Psoas muscle (tissue), 8 donors: ENCODE results near the gene OR51B2. TPM values are rescaled to one million over a fixed set of nuclear protein-coding genes. Genes with fewer than 3 reads are reported as not detected.
"Not testable (repeated sequence)": the region's sequence is repeated elsewhere in the genome, so short reads cannot be mapped to it uniquely, and the experiment has no call there.

ENCODE experiments used
- ATAC-seq, 4 donors: fragments of 200-7000 bp; cut with Tn5 transposase; one replicate each; pipeline ENCODE4 v1.9.1; 2020; ENCODE audit warnings: moderate library complexity in 3 of 4, mild to moderate bottlenecking in 2 of 4
- DNase-seq, 2 donors: peaks; one replicate each; pipeline ENCODE4 v3.0.0-alpha.2; 2020
- H3K27ac ChIP-seq: fragments of 200-600 bp; one replicate; pipeline ENCODE4 v1.8.0; 2022
- H3K27me3 ChIP-seq, 3 donors: fragments of 200-600 bp in 1 of 3; one replicate each; pipeline versions ENCODE4 v1.6.1 to v1.8.0; 2013 to 2022; ENCODE audit warnings: low read length in 2 of 3, mild to moderate bottlenecking in 2 of 3, moderate library complexity in 1 of 3; ENCODE audit not compliant: insufficient read depth in 3 of 3
- H3K36me3 ChIP-seq, 2 donors: fragments of 200-600 bp in 1 of 2; one replicate each; pipeline versions ENCODE4 v1.6.1 to v1.8.0; 2013 to 2022; ENCODE audit warnings: low read depth in 1 of 2, mild to moderate bottlenecking in 1 of 2, moderate library complexity in 1 of 2; ENCODE audit not compliant: insufficient read depth in 1 of 2
- H3K4me1 ChIP-seq: fragments of 200-600 bp; one replicate; pipeline ENCODE4 v1.8.0; 2022
- H3K4me3 ChIP-seq: fragments of 200-600 bp; one replicate; pipeline ENCODE4 v1.8.0; 2022; ENCODE audit warnings: mild to moderate bottlenecking
- H3K9me3 ChIP-seq: fragments of 200-600 bp; one replicate; pipeline ENCODE4 v1.8.0; 2022
- WGBS, 3 donors: extraction: QIAGEN DNeasy Blood & Tissue Kit; methylation state at CpG; one replicate each; pipeline versions ENCODE4 v1.1.6 to v1.1.7; 2013; 5-methylcytosine and 5-hydroxymethylcytosine counted together
- intact Hi-C, 2 donors: fragments of 100-400 bp; cut with DNase I; formaldehyde crosslinking; loops; one replicate each; pipeline versions ENCODE4 v1.11.0 to v1.14.2; 2022
- polyA plus RNA-seq, 3 donors: library from polyadenylated mRNA; stranded (reverse); fragments of 200-250 nt; gene quantifications; one replicate each; pipeline ENCODE4 v1.2.3, GENCODE V29; 2013
- total RNA-seq, 4 donors: library from RNA; stranded (reverse); fragmentation: NEBNext Ultra II Directional in 2 of 4; extraction: Animal tissue kit (Norgen Biotek cat#: 25700) in 2 of 4; gene quantifications; one replicate each; pipeline versions ENCODE4 v1.2.1 to v1.2.4, GENCODE V29; 2021 to 2023
- TF ChIP-seq, protein P1 (sequence below): fragments of 200-600 bp; IDR thresholded peaks from one replicate; pipeline ENCODE4 v1.8.0; 2022; ENCODE audit warnings: antibody characterized with exemption
- donor health status: healthy with polysubstance abuse.
- donor health status: DM: no; HTN: no; CAD: no; lungs with moderate emphysema.
- donor health status: Bipolar disorder and iron deficiency.
- donor health status: healthy.
- donor health status: DM: yes; HTN: yes; CAD: no.
- donor health status: DM: no; HTN: no; CAD: no.
- donor health status: DM: no; HTN: no; CAD: no.
- donor health status: DM: yes; HTN: yes; CAD: no.

OR51B2 gene
- total and polyA plus RNA-seq, 7 donors = not detected

DNA sequence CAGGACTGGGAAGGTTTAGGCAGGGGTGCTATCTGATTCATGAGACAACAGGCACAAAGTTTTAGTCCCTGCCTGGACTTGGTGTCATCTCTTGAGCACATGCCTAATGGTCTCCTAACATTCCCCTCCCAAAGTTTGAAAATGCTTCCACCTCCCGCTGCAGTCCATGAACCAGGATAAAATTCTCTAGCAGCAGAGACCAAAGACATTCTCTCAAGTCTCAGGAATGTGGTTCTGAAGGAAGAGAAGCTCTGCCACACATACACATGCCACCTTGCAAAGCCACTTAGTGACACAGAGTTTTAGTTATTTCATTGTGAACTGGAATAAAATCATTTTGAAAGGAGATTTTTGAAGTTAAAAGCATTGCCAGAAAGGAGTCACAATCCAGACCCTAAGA is 42.8 kb upstream of the OR51B2 start:
- ATAC-seq (no peak), DNase-seq (no peak)
- Histone ChIP-seq H3K27me3 (no peaks in the 10 kb centered on the region), H3K4me1 (no peaks in the 10 kb centered on the region), H3K4me3 (no peak overlapping the region), H3K36me3 (no peaks in the 10 kb centered on the region), H3K9me3 (no peaks in the 10 kb centered on the region), H3K27ac (no peak overlapping the region)
- TF ChIP-seq, protein P1, sequence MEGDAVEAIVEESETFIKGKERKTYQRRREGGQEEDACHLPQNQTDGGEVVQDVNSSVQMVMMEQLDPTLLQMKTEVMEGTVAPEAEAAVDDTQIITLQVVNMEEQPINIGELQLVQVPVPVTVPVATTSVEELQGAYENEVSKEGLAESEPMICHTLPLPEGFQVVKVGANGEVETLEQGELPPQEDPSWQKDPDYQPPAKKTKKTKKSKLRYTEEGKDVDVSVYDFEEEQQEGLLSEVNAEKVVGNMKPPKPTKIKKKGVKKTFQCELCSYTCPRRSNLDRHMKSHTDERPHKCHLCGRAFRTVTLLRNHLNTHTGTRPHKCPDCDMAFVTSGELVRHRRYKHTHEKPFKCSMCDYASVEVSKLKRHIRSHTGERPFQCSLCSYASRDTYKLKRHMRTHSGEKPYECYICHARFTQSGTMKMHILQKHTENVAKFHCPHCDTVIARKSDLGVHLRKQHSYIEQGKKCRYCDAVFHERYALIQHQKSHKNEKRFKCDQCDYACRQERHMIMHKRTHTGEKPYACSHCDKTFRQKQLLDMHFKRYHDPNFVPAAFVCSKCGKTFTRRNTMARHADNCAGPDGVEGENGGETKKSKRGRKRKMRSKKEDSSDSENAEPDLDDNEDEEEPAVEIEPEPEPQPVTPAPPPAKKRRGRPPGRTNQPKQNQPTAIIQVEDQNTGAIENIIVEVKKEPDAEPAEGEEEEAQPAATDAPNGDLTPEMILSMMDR = no peak
- intact Hi-C loops = no loop called here
- WGBS, 3 donors = 0 to 80% (median 74%) methylated on average over 1 of the region's 1 CpG

GRCh38 chr11:5366365-5366764 is 42.3 kb upstream of the OR51B2 start:
- H3K4me1 ChIP-seq, ATAC-seq, DNase-seq, intact Hi-C loops, H3K36me3 ChIP-seq, H3K9me3 ChIP-seq, H3K27me3 ChIP-seq, H3K4me3 ChIP-seq, H3K27ac ChIP-seq: not testable (repeated sequence)
- 75 to 90% (median 89%) methylated on average over 6 of the region's 6 CpGs for WGBS, 3 donors

- H3K9me3 ChIP-seq = no peaks in the 10 kb centered on the region
- H3K4me3 ChIP-seq = no peak overlapping the region
- 50 to 58% (median 58%) methylated on average over 1 to 2 of the region's 2 CpGs for whole genome bisulfite sequencing, 3 donors
- ATAC-seq = no peak
- no peak for DNase-seq
- H3K36me3 ChIP-seq = no peaks in the 10 kb centered on the region
- no peaks in the 10 kb centered on the region for H3K27me3 ChIP-seq
- TF ChIP-seq, protein P1 = no peak
- intact Hi-C loops = no loop called here
- H3K27ac ChIP-seq = no peak overlapping the region
- H3K4me1 ChIP-seq = no peaks in the 10 kb centered on the region
These were observed 40.1 kb upstream of the OR51B2 start for GRCh38 chr11:5364214-5364613.

DNA sequence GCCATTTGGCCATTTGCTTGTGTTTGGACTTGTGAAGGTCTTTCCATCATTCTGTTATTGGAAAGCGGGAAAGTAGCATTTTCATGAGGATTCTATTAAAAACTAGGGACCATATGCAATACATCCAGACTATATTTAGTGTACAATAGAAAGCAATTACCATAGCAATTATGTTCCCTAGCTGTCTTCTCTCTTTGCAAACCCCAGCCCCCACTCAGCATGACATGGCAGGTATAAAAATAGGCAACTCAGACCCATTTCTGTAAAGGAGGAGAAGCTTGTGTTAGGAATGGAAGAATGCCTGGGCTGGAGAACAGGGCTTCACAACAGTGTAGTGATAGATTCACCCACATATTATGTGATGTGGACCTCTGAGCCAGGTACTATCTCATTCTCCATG is 39.6 kb upstream of the OR51B2 start:
- Histone ChIP-seq H3K27ac (no peak overlapping the region), H3K4me3 (no peak overlapping the region), H3K27me3 (no peaks in the 10 kb centered on the region), H3K4me1 (no peaks in the 10 kb centered on the region), H3K9me3 (no peaks in the 10 kb centered on the region), H3K36me3 (no peaks in the 10 kb centered on the region)
- intact Hi-C loops = no loop called here
- no peak for DNase-seq
- no peak for ATAC-seq
- 86 to 91% (median 87%) methylated on average over 1 of the region's 1 CpG for WGBS, 3 donors
- TF ChIP-seq, protein P1 = no peak

DNA sequence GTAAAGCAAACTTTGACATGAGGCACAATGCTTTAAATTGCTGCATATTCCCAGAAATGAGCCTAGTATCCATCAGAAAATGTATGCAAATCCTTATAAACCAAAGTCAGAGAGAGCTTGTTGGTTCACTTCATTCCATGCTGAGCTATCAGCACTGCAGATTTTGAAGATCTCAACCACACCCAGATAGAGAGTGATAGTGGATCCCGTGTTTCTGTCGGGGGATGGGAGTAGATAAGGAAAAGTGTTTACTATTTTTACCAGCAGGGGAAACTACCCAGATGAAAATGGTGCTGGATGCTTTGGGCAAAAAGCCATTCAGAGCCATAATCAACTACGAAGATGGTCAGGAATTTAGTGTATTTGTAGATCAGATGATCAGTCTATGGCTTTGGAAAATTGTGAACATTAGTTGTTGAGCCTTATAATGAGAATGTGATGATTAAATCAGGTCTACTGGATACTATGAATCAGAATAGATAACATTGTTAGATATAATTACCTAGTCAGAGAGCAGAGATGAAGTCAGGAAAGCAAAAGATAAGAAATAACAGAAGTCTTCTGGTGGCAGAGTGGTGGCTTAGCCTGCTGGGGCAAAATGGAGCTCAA is 38.0 kb upstream of the OR51B2 start:
- Histone ChIP-seq H3K4me3 (no peak overlapping the region), H3K9me3 (no peaks in the 10 kb centered on the region), H3K4me1 (no peaks in the 10 kb centered on the region), H3K27me3 (no peaks in the 10 kb centered on the region), H3K36me3 (no peaks in the 10 kb centered on the region), H3K27ac (no peak overlapping the region)
- ATAC-seq (no peak), DNase-seq (no peak)
- WGBS, 3 donors = 47 to 83% (median 71%) methylated on average over 3 of the region's 3 CpGs
- intact Hi-C loops = no loop called here
- TF ChIP-seq, protein P1 = no peak

- ATAC-seq, DNase-seq, H3K27me3 ChIP-seq, H3K36me3 ChIP-seq, H3K4me3 ChIP-seq, intact Hi-C loops, H3K4me1 ChIP-seq, H3K27ac ChIP-seq, H3K9me3 ChIP-seq: not testable (repeated sequence)
- 82 to 92% (median 88%) methylated on average over 1 to 5 of the region's 5 CpGs for WGBS, 3 donors
These were observed 31.9 kb upstream of the OR51B2 start for GRCh38 chr11:5356031-5356430.
